Lower leg skin (tissue), 4 donors: ENCODE measurements around the gene MTMR10. TPM values are rescaled to one million over a fixed set of nuclear protein-coding genes. Genes with fewer than 3 reads are reported as not detected.

Experiments
- DNase-seq, 2 donors: peaks; one replicate each; pipeline ENCODE4 v3.0.0-alpha.2; 2019; ENCODE audit warnings: low spot score in 2 of 2
- H3K4me3 ChIP-seq: fragments of 200-600 bp; sonication (generic); 2 replicates; pipeline ENCODE4 v1.5.1; 2017; ENCODE audit warnings: mild to moderate bottlenecking, low read depth; ENCODE audit not compliant: poor library complexity, severe bottlenecking
- CTCF ChIP-seq, 3 donors: fragments of 450-650 bp; IDR thresholded peaks; one replicate each; pipeline ENCODE4 v1.5.1; 2016; ENCODE audit warnings: antibody characterized with exemption in 3 of 3, mild to moderate bottlenecking in 3 of 3, moderate library complexity in 2 of 3
- POLR2A ChIP-seq, 2 donors: fragments of 450-650 bp; IDR thresholded peaks; one replicate each; pipeline ENCODE4 v1.6.1; 2016 to 2017; ENCODE audit warnings: antibody characterized with exemption in 2 of 2, mild to moderate bottlenecking in 1 of 2, moderate library complexity in 1 of 2
- WGBS, 2 donors: methylation state at CpG; one replicate each; pipeline ENCODE4 v1.1.5; 2018; 5-methylcytosine and 5-hydroxymethylcytosine counted together
- intact Hi-C: fragments of 100-400 bp; cut with DNase I; formaldehyde crosslinking; loops from one replicate; pipeline ENCODE4 v1.15.0; 2023; ENCODE audit warnings: low total_unique reads
- total RNA-seq, 4 donors: library from RNA; depleted of rRNA; stranded (reverse); fragments of >200 nt; gene quantifications; one replicate each; pipeline ENCODE4 v1.1.0, GENCODE V29; 2016

MTMR10 gene
- total RNA-seq, 4 donors from 2014 or later = 22.5 to 34.7 (median 31.2) TPM

GRCh38 chr15:30922480-30923311 lies 68.7 kb downstream of the MTMR10 start:
- H3K4me3 ChIP-seq = no peak overlapping the region
- WGBS, 2 donors = 67 to 72% methylated on average over 14 of the region's 14 CpGs

DNA sequence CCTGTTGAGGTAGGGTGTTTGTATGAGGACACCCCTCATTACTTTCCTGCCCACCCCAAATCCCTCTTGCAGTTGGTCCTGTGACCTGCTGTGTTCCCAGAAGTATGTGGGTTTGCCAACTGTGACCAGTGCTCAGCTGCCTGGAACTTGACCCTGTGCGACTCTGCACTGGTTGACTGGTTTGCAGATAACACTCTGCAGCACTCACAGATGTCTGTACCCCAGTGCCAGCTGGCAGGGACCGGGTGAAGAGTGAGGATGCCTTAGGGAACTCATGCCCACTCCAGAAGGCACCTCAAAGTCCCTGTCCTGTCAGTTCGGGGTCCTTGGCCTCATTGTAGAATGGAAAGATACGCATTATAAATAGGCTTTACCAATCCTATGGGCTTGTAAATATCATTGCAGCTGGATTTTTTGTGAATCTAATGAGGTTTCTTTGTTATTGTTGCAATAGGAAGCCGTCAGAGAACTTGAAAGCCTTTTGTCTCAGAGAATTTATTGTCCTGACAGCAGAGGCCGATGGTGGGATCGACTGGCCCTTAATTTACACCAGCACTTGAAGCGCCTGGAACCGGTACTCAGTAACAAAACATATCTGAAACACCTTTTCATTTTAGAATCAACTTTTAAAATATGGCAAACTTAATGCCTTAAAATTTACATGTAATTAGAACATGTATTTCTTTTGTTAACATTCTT lies 69.5 kb downstream of the MTMR10 start:
- intact Hi-C loops = no loop called here

More at GRCh38 chr15:30922480-30923311, 68.7 kb downstream of the MTMR10 start:
- DNase-seq = no peak
- TF ChIP-seq POLR2A (IDR thresholded peaks at IDR 0.05) (no peak), CTCF (IDR thresholded peaks at IDR 0.05) (no peak)
- intact Hi-C loops = no loop called here

DNA sequence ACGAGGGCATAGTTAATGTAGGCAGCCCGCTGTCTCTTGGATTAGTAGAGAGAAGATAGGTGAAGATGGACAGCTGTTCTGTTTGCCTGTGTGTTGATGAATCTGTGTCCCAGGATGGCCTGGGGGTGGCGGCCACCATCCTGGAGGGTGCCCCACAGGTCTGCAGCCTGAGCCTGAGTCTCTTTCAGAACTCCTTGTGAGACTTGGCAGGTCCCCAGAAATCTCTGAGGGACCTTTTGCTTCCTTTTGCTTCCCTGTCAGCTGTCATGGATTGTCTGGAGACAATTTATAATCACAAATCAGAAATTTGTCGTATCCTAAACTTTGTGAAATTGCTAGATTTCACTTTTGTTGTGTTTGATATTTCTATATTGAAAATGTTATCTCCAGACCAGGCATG lies 70.3 kb downstream of the MTMR10 start:
- no peak for DNase-seq
- no peak overlapping the region for H3K4me3 ChIP-seq
- TF ChIP-seq POLR2A (IDR thresholded peaks at IDR 0.05) (no peak), CTCF (IDR thresholded peaks at IDR 0.05) (no peak)
- 92 to 93% methylated on average over 4 of the region's 4 CpGs for WGBS, 2 donors
- intact Hi-C loops = no loop called here

More for the DNA sequence above, 69.5 kb downstream of the MTMR10 start:
- WGBS, 2 donors = 75 to 76% methylated on average over 9 of the region's 9 CpGs
- DNase-seq = no peak
- no peak overlapping the region for H3K4me3 ChIP-seq
- TF ChIP-seq POLR2A (IDR thresholded peaks at IDR 0.05) (no peak), CTCF (IDR thresholded peaks at IDR 0.05) (no peak)

DNA sequence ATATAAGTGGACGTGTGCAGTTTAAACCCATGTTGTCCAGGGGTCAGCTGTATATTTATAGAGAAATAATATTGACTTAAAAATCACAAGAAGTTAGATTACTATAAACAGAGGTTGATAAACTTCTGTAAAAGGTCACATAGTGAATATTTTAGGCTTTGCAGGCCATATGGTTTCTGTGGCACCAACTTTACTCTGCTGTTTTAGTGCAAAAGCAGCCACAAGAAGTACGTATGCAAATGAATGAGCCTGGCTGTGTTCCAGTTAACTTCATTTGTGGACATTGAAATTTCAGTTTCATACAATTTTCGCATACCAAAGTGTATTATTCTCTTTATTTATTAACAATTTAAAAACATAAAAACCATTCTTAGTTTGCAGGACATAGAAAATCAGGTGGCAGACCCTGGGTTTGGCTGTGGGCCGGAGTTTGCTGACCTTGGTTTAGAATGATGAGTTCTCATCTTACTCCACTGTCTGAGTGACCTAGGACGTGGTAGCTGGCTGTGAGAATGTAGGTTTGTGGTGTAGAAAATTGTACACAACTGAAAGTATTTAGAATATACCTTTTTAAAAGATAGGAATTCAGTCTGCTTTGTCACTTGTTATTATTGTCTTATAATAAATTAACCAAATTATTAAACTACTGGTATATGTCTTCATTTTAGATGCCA lies 71.4 kb downstream of the MTMR10 start:
- intact Hi-C loops = no loop called here
- no peak overlapping the region for H3K4me3 ChIP-seq
- WGBS, 2 donors = 91 to 94% methylated on average over 5 of the region's 5 CpGs
- no peak for TF ChIP-seq CTCF (IDR thresholded peaks at IDR 0.05)
- no peak for TF ChIP-seq POLR2A (IDR thresholded peaks at IDR 0.05)
- no peak for DNase-seq

GRCh38 chr15:30918366-30918765 lies 73.1 kb downstream of the MTMR10 start:
- TF ChIP-seq POLR2A (IDR thresholded peaks at IDR 0.05) (no peak), CTCF (IDR thresholded peaks at IDR 0.05) (no peak)
- H3K4me3 ChIP-seq = no peak overlapping the region
- intact Hi-C loops = no loop called here
- no peak for DNase-seq
- whole genome bisulfite sequencing, 2 donors = 88 to 91% methylated on average over 5 of the region's 5 CpGs
